NCI-H524 (cell line): ENCODE results near the gene CLSTN2.

ENCODE experiments used
- DNase-seq, 2 experiments: peaks; one replicate each; lab custom pipeline; 2025; lab: John Stamatoyannopoulos, UW

The CLSTN2 gene

DNA sequence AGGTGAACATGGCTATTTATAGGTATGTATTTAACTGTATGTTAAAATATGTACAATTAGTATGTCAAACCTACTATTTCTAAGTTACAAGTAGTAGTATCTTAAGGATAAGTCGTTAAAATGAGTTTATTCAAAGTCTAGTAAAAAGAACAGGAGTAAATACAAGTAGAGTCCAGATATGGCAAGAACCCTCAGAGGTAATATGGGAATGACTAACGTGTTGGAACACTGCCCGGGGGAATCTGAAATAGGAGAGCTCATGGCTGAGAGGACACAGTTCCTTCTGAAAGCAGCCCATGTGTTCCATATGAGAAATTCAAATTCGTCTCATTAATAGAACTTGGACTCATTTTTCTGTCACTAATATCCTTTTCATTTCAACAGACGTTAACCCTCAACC, 158.8 kb downstream of the CLSTN2 start:
- DNase-seq: peak; percentile 90 to 95

DNA sequence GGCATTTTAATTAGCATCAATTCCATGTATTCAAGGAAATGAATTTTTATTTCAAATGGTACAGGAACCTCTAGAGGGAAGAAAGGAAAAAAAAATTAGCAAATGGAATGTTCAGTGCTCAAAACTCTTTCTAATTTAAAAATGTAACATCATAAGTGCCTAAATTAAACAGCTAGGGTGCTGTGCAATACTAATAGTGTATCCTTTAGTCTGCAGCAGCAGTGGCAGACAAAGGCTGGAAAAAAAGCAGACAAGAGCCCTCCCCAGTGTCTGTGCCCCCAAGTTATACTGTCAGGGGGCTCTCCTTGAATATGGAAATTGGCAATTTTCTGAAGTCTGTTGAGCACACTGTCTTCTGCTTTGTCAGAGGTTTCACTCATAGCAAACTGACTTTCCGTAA, 159.5 kb downstream of the CLSTN2 start:
- DNase-seq: peak in 1 of 2 experiments; percentile 12

DNA sequence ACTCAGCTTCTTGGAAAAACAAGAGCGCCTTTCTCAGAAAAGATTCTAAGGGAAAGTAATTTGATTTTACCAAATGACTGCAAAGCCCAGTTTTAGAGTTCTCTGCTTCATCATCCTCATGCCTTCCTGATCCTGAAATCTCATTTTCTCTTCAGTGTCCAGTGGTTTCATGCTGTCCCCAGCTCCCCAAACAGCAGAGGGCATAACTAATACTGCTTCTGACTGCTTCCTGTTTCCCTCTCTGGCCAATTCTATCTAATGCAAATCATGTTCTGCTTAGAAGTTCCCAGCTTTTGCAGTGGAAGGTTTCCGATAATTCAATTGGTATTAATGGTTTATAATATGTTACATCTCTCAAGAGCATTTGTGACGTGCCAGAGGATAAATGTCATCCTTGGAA, 161.1 kb downstream of the CLSTN2 start:
- DNase-seq: no peak

DNA sequence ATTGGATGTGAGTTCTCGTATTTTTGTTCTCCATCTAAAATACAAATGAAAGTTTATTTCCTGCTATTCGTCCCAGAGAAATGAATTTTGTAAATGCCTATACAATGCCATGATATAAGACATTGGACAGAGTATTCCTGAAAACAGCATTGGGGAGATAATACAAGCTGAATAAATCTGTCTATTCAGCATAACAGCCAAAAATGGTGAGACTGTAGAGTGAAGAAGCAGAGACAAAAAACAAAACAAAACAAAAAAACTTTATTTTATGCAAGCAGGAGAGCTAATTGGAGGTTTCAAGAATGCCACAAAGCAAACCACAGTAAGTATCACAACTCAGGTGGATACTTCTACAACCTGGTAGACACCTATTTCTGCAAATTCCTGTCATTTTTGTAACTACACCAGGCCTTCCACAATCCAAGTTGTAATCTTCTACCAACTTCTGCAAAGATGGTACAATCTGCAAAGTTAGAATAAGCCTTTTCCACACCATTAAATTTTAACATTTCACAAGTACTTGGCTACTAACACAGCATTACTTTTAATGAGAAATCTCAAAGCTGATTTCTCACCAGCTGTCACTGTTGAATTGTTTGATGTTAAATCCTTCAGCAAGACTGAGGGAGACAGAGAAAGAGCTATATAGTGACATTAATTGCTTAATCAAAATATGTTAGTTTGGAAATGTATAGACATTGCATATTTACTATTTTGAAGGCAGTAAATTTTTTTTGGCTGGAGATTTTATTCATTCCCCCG, 163.1 kb downstream of the CLSTN2 start:
- peak; percentile 68 to 87 for DNase-seq

DNA sequence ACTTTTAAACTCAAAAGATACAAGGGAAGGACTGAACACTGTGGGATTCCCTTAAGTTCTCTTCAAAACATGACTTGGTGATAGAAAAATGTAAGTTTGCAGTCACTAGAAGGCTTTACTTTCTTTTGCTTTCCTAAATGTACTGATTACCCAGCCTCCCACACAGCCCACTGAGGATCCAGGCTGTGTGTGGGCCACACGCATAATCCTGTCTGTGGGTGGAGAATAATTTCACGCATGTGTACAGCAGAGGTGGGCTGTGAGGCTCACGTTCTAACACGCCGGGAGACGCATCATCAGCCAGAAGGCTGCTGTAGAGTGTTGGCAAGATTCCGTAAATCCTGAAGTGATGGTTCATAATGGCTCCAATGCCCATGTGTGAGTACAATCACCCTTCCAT, 165.5 kb downstream of the CLSTN2 start:
- no peak for DNase-seq

DNA sequence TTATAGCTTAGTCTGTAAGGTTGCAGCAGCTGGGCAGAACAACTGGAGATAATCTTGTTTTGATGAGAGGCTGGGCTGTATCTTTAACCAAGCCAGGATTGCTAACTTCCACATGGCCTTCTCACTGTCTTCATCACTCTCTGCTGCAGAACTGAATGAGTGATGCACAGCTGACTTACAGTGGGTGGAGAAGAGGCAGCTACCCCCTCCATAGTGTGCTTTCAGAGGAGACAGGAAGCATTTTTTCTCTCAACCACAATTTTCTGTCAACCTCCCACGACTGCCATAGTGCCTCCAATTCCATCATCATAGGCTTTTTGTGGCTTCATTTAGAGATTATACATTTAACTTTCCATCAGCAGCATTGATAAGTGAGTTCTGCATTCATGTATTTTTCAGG, 168.2 kb downstream of the CLSTN2 start:
- DNase-seq: no peak

DNA sequence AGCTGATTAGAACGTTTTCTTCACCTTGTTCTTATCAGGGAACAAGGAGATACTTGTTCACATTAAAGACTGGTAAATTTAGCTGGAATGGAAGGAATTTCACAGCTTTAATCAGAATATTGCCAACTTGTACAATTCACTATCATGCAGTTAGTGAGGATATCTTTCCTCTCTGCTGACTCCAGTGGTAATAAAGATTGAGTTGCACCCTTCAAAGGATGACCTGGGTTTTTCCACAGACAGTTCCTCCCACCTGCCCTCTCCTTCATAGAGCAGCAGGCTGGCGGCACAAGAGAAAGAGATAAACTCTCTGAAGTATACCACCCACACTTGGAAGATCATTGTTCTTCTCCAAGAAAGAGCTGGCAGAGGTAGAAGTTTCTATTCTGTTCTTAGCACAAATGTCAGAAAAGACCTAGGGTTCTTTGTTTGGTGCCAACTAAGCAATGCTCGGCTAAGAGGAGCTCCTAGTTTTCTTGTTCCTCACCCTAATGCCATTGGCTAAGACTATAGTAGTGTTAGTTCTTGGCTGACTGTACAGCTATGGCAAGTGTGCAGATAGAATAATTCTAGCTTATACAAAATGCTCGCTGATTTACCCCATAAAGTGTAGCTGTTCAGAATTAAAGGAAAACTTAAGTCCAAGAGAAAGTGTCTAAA, 169.1 kb downstream of the CLSTN2 start:
- DNase-seq: no peak

DNA sequence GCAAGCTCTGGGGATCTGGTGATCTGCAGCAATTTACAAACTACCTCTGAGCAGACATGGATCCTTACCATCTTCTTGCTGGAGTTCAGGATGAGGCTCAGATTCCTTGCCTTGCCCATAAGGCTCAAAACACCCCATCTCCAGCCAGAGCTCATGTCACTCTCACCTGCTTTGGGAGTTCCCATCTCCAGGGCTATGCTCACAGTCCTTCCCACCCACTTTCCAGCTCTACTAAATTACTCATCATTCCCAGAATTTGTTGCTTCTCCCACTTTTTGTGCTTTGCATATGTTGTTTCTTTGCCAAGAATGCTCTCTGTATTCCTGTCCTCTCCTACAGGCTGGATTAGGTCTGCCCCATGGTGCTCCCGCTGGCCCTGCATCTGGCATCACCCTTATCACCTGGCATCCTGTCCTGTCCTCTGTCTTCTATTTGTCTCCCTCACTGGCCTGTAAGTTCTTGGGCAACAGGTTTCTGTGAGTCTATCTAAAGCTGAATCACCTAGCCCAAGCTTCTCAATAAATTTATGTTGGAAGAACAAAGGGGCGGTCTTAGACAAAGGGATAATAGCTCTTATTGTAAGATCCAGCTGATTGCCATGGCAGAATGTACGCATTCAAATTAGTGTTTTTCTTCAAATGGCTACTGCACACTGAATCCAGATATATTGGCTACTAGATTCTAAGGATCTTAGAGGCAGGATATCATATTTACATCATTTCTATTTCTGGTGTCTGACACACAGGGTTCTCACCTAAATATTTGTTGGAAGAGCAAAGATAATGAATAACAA, 179.2 kb downstream of the CLSTN2 start:
- no peak for DNase-seq

DNA sequence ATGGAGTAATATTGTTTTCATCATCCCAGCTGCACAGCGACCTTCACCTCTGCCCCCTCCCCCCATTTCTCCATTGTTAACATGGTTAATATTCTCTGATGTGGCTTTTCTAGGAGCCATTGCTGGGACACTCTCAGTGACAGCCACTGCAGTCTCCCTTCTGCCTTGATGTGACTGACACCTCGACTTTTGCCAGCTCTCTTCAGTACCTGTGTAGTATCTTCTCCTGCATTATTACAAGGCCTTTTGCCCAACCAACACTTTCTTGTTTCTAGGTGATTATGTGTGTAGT, 179.8 kb downstream of the CLSTN2 start:
- DNase-seq: no peak

DNA sequence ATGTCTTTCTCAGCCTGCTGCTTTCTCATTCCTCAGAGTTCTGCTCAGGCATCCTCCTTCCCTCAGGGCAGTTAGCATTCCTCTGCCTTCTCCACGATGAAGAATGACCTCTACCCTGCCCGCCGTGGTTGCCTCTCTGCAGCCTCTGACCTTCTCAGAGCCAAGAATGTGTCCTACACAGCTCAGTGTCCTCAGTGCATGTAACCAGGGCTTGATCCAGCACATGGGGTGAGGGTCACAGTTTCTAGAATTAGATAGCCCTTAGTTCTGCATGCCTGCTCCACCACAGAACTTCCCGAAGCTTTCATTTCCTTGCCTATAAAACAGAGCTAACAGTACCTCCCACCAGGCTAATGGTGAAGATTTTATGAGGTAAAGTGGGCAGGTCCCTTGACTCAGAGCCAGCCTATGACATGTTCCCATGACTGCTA, 182.1 kb downstream of the CLSTN2 start:
- DNase-seq: no peak

DNA sequence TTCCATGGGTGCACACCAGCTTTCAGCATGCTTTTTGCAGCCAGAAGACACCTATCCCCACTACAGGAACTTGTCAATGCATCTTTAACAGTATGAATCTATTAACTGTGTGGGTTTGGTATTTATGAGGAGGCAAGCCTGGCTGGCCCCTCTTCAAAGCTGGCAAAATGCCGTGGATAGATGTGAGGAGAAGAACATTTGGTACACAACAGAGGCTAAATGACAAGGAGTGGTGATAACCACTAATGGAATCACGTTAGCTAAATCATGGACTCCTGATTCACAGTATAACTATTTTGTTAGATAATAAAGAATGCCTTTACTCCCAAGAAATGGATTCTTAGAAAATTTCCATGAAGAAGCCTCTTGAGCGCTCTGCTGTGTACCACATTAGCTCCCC, 187.2 kb downstream of the CLSTN2 start:
- DNase-seq: no peak

DNA sequence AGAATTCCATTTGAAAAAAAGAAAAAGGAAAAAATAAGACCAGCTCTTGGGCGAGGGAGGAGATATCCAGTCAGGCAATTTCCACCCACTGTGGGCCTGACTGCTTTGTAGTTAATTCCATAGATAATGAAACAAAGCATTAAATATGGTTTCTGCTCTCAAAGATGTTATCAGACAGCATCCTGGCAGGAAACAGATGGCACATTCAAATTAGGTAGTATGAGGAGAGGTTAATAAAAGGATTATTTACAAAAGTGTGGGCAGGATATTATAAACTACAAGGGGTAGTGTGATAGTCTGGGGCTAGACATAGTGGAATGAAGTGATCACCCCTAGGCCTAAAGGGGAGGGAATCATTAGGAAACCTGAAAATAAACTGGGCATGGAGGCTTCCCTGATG, 193.2 kb downstream of the CLSTN2 start:
- peak; percentile 90 to 97 for DNase-seq

DNA sequence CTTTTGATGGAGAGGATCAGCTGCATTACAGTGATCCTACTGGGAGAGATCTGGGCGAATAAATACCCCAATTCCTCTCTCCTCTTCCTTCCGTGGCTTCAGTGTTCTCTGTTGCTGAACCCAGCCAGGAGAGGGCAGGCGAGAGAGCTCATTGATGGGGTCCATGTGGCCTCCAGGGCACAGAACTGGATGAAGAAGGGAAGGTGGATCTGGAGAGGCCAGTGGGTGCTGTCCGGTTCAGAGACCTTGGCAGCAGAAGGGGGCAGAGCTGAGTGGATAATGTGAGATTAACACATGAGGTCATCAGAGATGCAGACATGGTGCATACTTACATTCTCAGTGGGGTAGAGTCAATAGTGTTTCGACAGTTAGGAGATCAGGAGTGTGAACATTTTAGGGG, 193.6 kb downstream of the CLSTN2 start:
- peak; percentile 91 to 97 for DNase-seq

DNA sequence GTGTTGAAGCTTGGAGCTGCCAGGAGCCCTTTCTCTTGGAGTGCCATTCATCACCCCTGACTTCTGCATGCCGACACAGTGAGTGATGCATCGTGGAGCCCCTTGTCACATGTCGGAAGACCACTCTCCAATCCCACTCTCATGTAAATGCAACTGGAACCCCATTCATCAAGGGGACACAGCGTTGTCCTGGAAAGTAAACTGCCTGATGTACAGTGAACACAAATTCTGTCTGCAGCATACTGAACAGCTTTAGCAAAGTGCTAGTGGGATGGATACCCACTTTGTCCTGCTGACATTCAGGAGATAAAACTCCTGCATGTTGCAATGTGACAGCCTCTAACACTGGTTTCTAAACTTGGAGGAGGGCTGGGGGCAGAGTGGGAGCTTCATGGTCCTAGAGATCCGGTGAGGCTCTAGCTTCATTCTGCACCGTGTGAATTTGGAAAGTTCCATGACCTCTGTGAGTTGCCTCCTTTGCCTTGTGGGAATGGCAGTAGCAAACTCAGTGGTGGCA, 194.8 kb downstream of the CLSTN2 start:
- no peak for DNase-seq

DNA sequence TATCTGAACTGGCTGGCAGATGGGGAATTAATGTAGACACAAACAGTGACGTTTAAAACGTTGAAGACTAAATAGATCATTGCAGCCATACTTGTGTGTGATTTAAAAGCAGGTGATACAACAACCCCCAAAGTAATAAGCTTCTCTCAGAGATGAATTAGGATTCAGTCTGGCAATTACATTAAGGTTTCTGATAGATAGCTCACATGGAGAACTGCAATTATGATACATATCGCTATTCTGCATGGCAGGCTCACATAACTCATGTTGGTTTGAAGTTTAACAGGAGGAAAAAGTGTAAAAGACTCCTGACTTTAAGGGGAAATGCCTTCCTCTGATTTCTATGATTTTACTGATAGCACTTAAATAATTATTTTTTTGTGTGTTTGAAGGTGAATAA, 196.9 kb downstream of the CLSTN2 start:
- DNase-seq: peak in 1 of 2 experiments; percentile 44

DNA sequence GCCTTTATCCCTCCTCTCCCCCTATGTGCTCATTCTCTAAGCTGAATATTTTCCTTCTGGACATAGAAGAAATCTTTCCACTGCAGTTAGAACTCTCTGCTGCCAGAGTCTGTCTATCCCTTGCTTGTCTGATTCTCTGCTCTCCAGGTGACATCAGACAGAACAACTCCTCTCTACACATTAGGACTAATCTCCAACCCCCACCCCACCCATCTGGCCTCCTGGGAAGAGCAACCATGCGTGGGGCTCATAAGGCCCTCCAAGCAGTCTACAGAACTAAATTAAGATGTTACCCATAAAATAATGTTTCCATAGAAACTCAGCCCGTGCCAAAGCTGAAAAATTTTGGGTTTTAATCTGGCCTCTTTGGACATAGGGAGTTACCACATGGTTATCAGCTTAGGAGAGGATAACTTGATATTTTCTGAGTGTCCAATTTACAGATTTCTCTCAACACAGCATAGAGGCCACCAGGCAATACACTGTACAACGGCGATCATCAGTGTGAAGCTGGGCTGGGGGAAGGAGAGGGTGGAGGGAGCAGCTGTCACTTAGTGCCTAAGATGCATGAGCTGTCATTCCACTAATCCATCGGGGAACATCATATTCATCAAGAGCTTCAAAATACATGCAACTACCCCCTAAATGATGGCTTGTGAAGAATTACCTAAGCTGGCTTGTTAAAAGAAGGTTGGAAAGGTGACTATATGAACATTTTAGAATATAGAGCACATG, 199.4 kb downstream of the CLSTN2 start:
- peak; percentile 96 to 97 for DNase-seq

DNA sequence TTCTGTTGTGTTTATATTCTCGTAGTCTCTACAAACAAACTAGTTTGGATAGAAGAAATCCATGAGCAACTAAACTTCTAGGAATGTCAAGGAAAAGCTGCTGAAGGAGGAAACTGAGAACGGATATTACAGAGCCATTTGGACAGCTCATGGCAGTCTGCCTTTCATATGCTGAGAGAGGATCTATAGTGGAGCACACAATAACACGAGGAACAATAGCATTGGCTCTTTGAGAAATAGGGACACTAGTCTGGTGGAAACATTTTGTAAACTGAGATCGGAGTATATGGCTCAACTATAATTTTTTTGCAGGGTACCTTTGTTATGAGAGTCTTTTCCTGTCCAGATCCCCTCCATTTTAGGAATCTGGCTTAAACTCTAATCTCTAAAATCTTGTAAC, 200.5 kb downstream of the CLSTN2 start:
- DNase-seq: peak; percentile 35 to 41

DNA sequence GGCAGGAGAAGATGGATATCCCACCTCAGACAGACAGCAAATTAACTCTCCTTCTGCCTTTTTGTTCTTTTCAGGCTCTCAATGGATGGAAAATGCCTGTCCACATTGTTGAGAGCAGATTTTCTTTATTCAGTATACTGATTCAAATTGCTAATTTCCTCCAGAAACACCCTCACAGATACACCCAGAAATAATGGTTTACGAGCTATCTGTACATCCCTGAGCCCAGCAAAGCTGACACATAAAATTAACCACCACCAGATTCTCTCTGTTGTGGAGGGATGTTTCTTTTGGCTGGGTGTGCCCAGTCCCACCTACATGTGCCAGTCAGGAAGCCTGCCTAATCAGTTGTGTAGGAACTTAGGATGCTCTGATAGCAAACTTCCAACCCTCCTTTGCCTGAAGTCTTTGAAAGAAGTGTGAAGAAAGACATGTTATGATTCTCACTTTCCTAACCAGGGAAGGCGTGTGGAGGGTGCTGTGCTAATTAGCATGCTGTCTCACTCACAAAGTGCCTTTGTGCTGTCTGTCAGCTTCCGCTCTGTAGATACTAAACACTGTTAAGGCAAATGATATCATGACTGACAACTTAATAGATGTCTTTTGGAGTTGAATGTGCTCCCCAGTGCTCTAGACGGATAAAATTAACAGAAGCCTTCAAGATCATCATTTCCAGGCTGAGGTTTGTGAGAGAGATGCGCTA, 208.5 kb downstream of the CLSTN2 start:
- no peak for DNase-seq

DNA sequence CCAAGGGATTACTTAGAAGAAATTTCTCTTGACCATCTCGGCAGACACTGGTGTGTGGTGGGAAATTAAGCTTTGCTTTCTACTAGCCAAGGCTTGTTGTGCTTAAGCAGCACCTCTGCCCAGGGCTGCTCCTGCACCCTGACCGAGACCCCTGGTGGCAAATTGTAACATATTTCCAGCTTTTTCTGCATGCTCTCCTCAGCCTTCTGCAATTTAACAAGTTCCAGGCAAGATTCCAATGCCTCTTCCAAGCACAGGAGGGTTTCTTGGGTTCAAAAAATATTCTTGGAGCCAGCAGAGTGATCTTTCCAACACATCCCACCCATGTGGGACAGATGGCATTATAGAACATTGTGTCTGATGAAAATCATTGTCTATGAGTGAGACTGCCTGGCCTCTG, 210.5 kb downstream of the CLSTN2 start:
- no peak for DNase-seq

DNA sequence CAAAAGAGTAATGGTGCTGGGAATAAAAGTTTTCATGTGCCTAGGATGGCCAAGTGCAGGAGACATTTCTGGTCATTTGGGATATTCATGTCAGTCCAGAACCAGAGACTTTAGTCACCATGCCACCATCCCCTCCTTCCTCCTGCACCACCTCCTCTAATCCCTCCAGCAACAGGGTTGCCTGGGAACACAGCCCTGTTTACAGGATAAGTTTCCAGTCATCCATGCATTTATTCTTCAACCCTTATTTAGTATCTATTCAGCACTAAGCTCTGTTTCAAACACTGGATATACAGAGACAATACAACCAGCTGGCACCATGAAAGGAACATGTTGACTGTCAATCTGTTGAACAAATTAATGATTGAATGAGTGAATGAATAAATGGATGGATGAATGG, 211.7 kb downstream of the CLSTN2 start:
- DNase-seq: no peak

DNA sequence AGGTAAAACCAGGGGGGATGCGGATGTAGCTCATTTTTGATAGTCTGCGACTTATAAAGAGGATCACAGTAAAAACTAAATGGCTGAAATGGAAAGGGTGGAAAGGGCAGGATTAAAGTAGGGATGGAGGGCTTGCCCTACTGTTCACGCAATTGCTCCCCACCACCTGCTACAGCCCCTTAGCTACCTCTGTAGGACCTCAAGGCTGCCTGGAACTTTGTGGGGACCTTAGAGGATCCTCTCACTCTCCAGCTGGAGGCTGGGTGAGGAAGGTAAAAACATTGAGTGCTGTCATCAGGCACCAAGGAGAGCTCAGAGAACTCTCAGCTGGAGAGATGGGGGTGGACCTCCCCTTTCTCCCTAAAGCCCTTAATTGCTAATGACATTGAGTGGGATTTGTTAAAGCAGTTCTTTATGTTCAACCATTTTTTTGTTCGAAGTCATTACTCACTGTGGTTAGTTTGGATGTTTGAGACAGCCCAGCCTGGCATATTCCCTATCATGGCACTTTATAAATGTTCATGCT, 213.0 kb downstream of the CLSTN2 start:
- DNase-seq: peak in 1 of 2 experiments; percentile 18
